Right lobe of liver (tissue), 6 donors: ENCODE data around the gene KCNG4. TPM values are rescaled to one million over a fixed set of nuclear protein-coding genes. Genes with fewer than 3 reads are reported as not detected.
A peak's percentile ranks its signal among the peaks of the same experiment; 100 is the strongest.

Experiments
- ATAC-seq, 4 donors: fragments of 200-7000 bp; cut with Tn5 transposase; one replicate each; pipeline ENCODE4 v1.9.1; 2020; ENCODE audit warnings: mild to moderate bottlenecking in 4 of 4, moderate library complexity in 4 of 4
- DNase-seq, 3 donors: peaks; one replicate each; pipeline ENCODE4 v3.0.0-alpha.2; 2020
- H3K27ac ChIP-seq, 3 donors: fragments of 200-600 bp; one replicate each; pipeline ENCODE4 v1.8.0; 2022
- H3K27me3 ChIP-seq, 2 donors: fragments of 200-600 bp; one replicate each; pipeline ENCODE4 v1.8.0; 2022
- H3K36me3 ChIP-seq, 4 donors: fragments of 200-600 bp; sonication (generic) in 1 of 4; one replicate each; pipeline versions ENCODE4 v1.5.1 to v1.8.0; 2017 to 2022; ENCODE audit warnings: control low read depth in 1 of 4
- H3K4me1 ChIP-seq, 4 donors: fragments of 200-600 bp; sonication (generic) in 1 of 4; one replicate each; pipeline versions ENCODE4 v1.5.1 to v1.8.0; 2017 to 2022; ENCODE audit warnings: control low read depth in 1 of 4
- H3K4me3 ChIP-seq, 3 donors: fragments of 200-600 bp; one replicate each; pipeline ENCODE4 v1.8.0; 2022
- H3K9me3 ChIP-seq, 4 donors: fragments of 200-600 bp; sonication (generic) in 1 of 4; one replicate each; pipeline versions ENCODE4 v1.5.1 to v1.8.0; 2017 to 2022; ENCODE audit warnings: control low read depth in 1 of 4
- CTCF ChIP-seq, 4 donors: fragments of 200-600 bp in 3 of 4; fragments of 450-650 bp in 1 of 4; IDR thresholded peaks; one replicate each; pipeline versions ENCODE4 v1.5.1 to v1.8.0; 2016 to 2022; ENCODE audit warnings: antibody characterized with exemption in 4 of 4, mild to moderate bottlenecking in 2 of 4
- POLR2A ChIP-seq: fragments of 450-650 bp; IDR thresholded peaks from one replicate; pipeline ENCODE4 v1.6.1; 2017; ENCODE audit warnings: antibody characterized with exemption, mild to moderate bottlenecking
- WGBS: methylation state at CpG from one replicate; pipeline ENCODE4 v1.1.6; 2018; ENCODE audit warnings: low coverage, low lambda C conversion rate; ENCODE audit not compliant: insufficient coverage; ENCODE audit errors: missing lambda C conversion rate; 5-methylcytosine and 5-hydroxymethylcytosine counted together
- intact Hi-C, 2 donors: fragments of 100-400 bp; cut with DNase I; formaldehyde crosslinking; loops; one replicate each; pipeline versions ENCODE4 v1.11.2 to v1.14.1; 2022
- total RNA-seq, 6 experiments: library from RNA; depleted of rRNA in 2 of 6; stranded (reverse); fragments of >200 nt in 2 of 6; fragmentation: NEBNext Ultra II Directional in 3 of 6; extraction: Animal tissue kit (Norgen Biotek cat#: 25700) in 3 of 6; gene quantifications; one replicate each; pipeline versions ENCODE4 v1.1.0 to v1.2.4, GENCODE V29; 2016 to 2023
- donor health status: DM: no; HTN: yes; CAD: no.
- donor health status: DM: no; HTN: no; CAD: no.
- donor health status: DM: no; HTN: no; CAD: no.
- donor health status: DM: no; HTN: yes; CAD: no.
- donor health status: DM: no; HTN: yes; CAD: no.

KCNG4 gene
- total RNA-seq, 6 experiments from 2014 or later = not detected

- Histone ChIP-seq H3K4me1 (no peaks in the 10 kb centered on the region), H3K4me3 (no peak overlapping the region), H3K27me3 (no peaks in the 10 kb centered on the region), H3K27ac (no peak overlapping the region), H3K9me3 (no peaks in the 10 kb centered on the region), H3K36me3 (no peaks in the 10 kb centered on the region)
- no peak for ATAC-seq
- DNase-seq = no peak
- 20% methylated on average over 1 of the region's 16 CpGs for WGBS
- TF ChIP-seq CTCF (IDR thresholded peaks at IDR 0.05) (no peak), POLR2A (no peak)
- intact Hi-C loops = no loop called here
Observed at GRCh38 chr16:84191466-84191865, 48.3 kb downstream of the KCNG4 start.

GRCh38 chr16:84190731-84191388 is 49.0 kb downstream of the KCNG4 start, which contains the start of gene ADAD2:
Gene ADAD2 (plus strand): TSS chr16:84191157. CDS start chr16:84191231, 74 bp downstream.
- Histone ChIP-seq H3K27ac (no peak within 1 kb of the TSS), H3K9me3 (no peaks in the 10 kb centered on the region), H3K36me3 (no peaks in the 10 kb centered on the region), H3K4me1 (peaks cover 0 to 4% (median 2%) of the 10 kb centered on the region in 4 donors), H3K4me3 (no peak within 1 kb of the TSS), H3K27me3 (no peaks in the 10 kb centered on the region)
- WGBS = 87% methylated on average over 13 of the region's 47 CpGs
- DNase-seq = no peak
- no peak for ATAC-seq
- no peak for TF ChIP-seq CTCF (IDR thresholded peaks at IDR 0.05)
- intact Hi-C loops = no loop called here

- H3K27me3 ChIP-seq = no peaks in the 10 kb centered on the region
- intact Hi-C loops = loop anchor here (10.0 kb wide), 1 partner anchor 102 kb away; no protein-coding TSS in a partner anchor
Observed at GRCh38 chr16:84186685-84187437, 53.0 kb downstream of the KCNG4 start, which contains the start of gene TAF1C. Gene TAF1C (minus strand): TSS chr16:84187057. CDS start chr16:84184988, 2,069 bp downstream.

GRCh38 chr16:84184775-84185174 is 55.0 kb downstream of the KCNG4 start:
- TF ChIP-seq CTCF (IDR thresholded peaks at IDR 0.05) = no peak
- no peak for TF ChIP-seq POLR2A
- no peaks in the 10 kb centered on the region for H3K9me3 ChIP-seq
- H3K36me3 ChIP-seq = peaks cover 0 to 23% (median 4%) of the 10 kb centered on the region in 4 donors
- peaks cover 0 to 8% (median 2%) of the 10 kb centered on the region in 4 donors for H3K4me1 ChIP-seq
- ATAC-seq (peak; percentile 23 to 65 (median 31)), DNase-seq (peak in 2 of 3 donors; percentile 42 to 57)
- WGBS = 65% methylated on average over 5 of the region's 10 CpGs
- no peak overlapping the region for H3K27ac ChIP-seq
- no peaks in the 10 kb centered on the region for H3K27me3 ChIP-seq
- H3K4me3 ChIP-seq = no peak overlapping the region
- intact Hi-C loops = loop anchor here (10.0 kb wide), 1 partner anchor 100 kb away; no protein-coding TSS in a partner anchor

More at GRCh38 chr16:84186685-84187437, 53.0 kb downstream of the KCNG4 start, which contains the start of gene TAF1C:
- ATAC-seq = peak; percentile 96 to 99 (median 99)
- Histone ChIP-seq H3K9me3 (no peaks in the 10 kb centered on the region), H3K27ac (peak within 1 kb of the TSS; percentile 33 to 74 (median 39)), H3K36me3 (peaks cover 0 to 12% (median under 1%) of the 10 kb centered on the region in 4 donors), H3K4me3 (peak within 1 kb of the TSS; percentile 90 to 99 (median 93)), H3K4me1 (peaks cover 0 to 8% (median 2%) of the 10 kb centered on the region in 4 donors)
- WGBS = 0% methylated on average over 22 of the region's 55 CpGs
- DNase-seq = peak; percentile 91 to 93 (median 92)
- TF ChIP-seq POLR2A (peak; percentile 16), CTCF (IDR thresholded peaks at IDR 0.05) (peak; percentile 91 to 95 (median 94))
